ENCODE measurements around the gene MTFR2. TPM values are rescaled to one million over a fixed set of nuclear protein-coding genes. Genes with fewer than 3 reads are reported as not detected.

The MTFR2 gene
- polyA plus RNA-seq, 3 donors = 0.41 to 0.79 (median 0.60) TPM

DNA sequence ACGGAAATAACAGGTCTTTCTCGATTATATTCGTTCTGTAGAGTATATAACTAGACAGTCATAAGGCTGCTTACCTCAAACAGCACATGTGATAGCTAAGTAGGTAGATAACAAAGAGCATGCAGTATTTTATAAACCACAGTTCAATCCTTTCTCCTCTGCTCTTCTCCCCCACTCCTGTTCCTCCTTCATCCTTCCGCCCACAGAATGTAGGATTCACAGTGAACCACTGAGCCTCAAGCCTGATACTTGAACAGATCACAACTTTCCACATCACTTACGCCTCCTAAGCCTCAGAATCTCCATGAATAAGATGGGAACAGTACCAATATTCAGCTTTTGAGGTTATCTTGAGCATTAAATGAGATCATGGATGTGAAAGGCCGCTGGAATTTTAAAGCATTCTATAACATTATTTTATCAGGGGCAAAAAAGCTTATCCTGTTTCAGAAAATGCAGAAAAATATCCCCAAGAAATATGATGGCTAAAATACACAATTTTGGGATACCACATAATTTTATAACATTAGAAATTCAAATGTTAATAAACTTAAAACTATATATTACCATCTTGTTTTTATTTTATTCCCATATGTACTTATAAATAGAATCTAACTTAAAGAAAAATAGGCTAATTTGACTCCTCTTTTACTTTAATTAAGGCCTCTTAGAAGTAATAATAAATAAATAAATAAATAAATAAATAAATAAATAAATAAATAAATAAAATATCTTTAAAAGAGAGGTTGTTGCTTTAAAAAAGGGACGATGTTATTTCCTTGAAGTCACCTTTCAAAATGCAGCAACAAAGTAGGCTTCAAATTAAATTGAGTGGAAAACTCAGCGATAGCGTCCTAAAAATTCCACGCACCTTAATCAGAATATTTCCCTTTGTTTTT, 33.4 kb downstream of the MTFR2 start:
- Histone ChIP-seq H3K27ac (ENCODE audit: low read depth in 1 of 2, low read length in 2 of 2) (no peak overlapping the region), H3K9ac (ENCODE audit: insufficient read depth, low read length, poor library complexity, severe bottlenecking) (no peak overlapping the region), H3K4me1 (ENCODE audit: control insufficient read depth in 1 of 2, insufficient read depth in 2 of 2, low read length in 2 of 2) (peaks cover 12 to 13% of the 10 kb centered on the region in 2 donors), H3K9me3 (replicated peaks in 1 of 2; ENCODE audit: control insufficient read depth in 1 of 2, insufficient read depth in 1 of 2, low read length in 2 of 2) (peaks cover 0 to 8% of the 10 kb centered on the region in 2 donors), H3K79me2 (ENCODE audit: insufficient read depth, low read length) (no peaks in the 10 kb centered on the region), H3K4me3 (replicated peaks in 1 of 3; ENCODE audit: low read depth in 2 of 3, low read length in 3 of 3) (no peak overlapping the region), H3K27me3 (ENCODE audit: control insufficient read depth in 2 of 2, insufficient read depth in 2 of 2, low read length in 2 of 2) (no peaks in the 10 kb centered on the region), H4K20me1 (ENCODE audit: insufficient read depth, low read length) (no peaks in the 10 kb centered on the region), H3K36me3 (replicated peaks in 1 of 2; ENCODE audit: control insufficient read depth in 1 of 2, insufficient read depth in 2 of 2, low read length in 2 of 2) (no peaks in the 10 kb centered on the region), H2AFZ (ENCODE audit: insufficient read depth, low read depth, low read length, poor library complexity, severe bottlenecking) (no peak overlapping the region), H3K4me2 (replicated peaks; ENCODE audit: extremely low read depth, low read length, poor library complexity, severe bottlenecking) (no peak overlapping the region)
- Mint-ChIP-seq H3K27ac (peak overlapping the region in 1 of 7 donors; percentile 91), H3K9me3 (peaks cover 0 to 13% (median 9%) of the 10 kb centered on the region in 7 donors), H3K27me3 (ENCODE audit: low read depth in 3 of 3) (peaks cover 0 to 2% (median 0%) of the 10 kb centered on the region in 3 donors), H3K4me1 (peaks cover 21% of the 10 kb centered on the region), H3K4me3 (no peak overlapping the region), H3K36me3 (no peaks in the 10 kb centered on the region)
- no peak for DNase-seq
- intact Hi-C loops (cut with micrococcal nuclease) = no loop called here
- TF ChIP-seq, protein P1, sequence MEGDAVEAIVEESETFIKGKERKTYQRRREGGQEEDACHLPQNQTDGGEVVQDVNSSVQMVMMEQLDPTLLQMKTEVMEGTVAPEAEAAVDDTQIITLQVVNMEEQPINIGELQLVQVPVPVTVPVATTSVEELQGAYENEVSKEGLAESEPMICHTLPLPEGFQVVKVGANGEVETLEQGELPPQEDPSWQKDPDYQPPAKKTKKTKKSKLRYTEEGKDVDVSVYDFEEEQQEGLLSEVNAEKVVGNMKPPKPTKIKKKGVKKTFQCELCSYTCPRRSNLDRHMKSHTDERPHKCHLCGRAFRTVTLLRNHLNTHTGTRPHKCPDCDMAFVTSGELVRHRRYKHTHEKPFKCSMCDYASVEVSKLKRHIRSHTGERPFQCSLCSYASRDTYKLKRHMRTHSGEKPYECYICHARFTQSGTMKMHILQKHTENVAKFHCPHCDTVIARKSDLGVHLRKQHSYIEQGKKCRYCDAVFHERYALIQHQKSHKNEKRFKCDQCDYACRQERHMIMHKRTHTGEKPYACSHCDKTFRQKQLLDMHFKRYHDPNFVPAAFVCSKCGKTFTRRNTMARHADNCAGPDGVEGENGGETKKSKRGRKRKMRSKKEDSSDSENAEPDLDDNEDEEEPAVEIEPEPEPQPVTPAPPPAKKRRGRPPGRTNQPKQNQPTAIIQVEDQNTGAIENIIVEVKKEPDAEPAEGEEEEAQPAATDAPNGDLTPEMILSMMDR (IDR thresholded peaks at IDR 0.05) = no peak
- 100% methylated on average over 1 of the region's 10 CpGs for WGBS (ENCODE audit: insufficient coverage)

DNA sequence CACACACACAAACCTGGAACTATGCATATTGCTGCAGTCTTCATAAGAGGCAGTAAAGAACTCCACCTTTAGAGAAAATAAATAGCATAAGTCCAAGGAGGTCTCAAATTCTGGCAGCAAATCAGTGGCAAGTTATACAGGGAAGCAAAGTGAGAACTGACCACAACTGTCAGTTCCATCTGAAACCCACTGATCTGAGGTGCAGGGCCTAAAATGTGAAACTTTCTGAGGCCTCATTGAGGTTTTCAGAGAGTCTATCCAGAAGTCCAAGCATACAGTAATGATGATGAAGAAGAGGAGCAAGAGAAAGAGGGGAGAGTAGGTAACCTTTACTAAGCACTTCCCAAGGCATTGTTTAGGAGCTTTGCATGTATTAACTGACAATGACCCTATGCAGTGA, 36.3 kb downstream of the MTFR2 start:
- peaks cover 0 to 2% (median 0%) of the 10 kb centered on the region in 3 donors for H3K27me3 Mint-ChIP-seq (ENCODE audit: low read depth in 3 of 3)
- intact Hi-C loops (cut with micrococcal nuclease) = no loop called here
- peaks cover 12 to 13% of the 10 kb centered on the region in 2 donors for H3K4me1 ChIP-seq (ENCODE audit: control insufficient read depth in 1 of 2, insufficient read depth in 2 of 2, low read length in 2 of 2)
- no peak overlapping the region for H3K9ac ChIP-seq (ENCODE audit: insufficient read depth, low read length, poor library complexity, severe bottlenecking)
- no peak overlapping the region for H3K4me2 ChIP-seq (replicated peaks; ENCODE audit: extremely low read depth, low read length, poor library complexity, severe bottlenecking)
- H3K36me3 Mint-ChIP-seq = no peaks in the 10 kb centered on the region
- H3K27ac ChIP-seq (ENCODE audit: low read depth in 1 of 2, low read length in 2 of 2) = no peak overlapping the region
- TF ChIP-seq, protein P1 (IDR thresholded peaks at IDR 0.05) = no peak
- H3K9me3 ChIP-seq (replicated peaks in 1 of 2; ENCODE audit: control insufficient read depth in 1 of 2, insufficient read depth in 1 of 2, low read length in 2 of 2) = no peaks in the 10 kb centered on the region
- H4K20me1 ChIP-seq (ENCODE audit: insufficient read depth, low read length) = no peaks in the 10 kb centered on the region
- H3K36me3 ChIP-seq (replicated peaks in 1 of 2; ENCODE audit: control insufficient read depth in 1 of 2, insufficient read depth in 2 of 2, low read length in 2 of 2) = no peaks in the 10 kb centered on the region
- no peaks in the 10 kb centered on the region for H3K79me2 ChIP-seq (ENCODE audit: insufficient read depth, low read length)
- H3K27me3 ChIP-seq (ENCODE audit: control insufficient read depth in 2 of 2, insufficient read depth in 2 of 2, low read length in 2 of 2) = no peaks in the 10 kb centered on the region
- H3K4me1 Mint-ChIP-seq = peaks cover 21% of the 10 kb centered on the region
- no peak overlapping the region for H2AFZ ChIP-seq (ENCODE audit: insufficient read depth, low read depth, low read length, poor library complexity, severe bottlenecking)
- no peak overlapping the region for H3K27ac Mint-ChIP-seq
- peaks cover 0 to 5% (median 0%) of the 10 kb centered on the region in 7 donors for H3K9me3 Mint-ChIP-seq
- H3K4me3 Mint-ChIP-seq = no peak overlapping the region
- no peak overlapping the region for H3K4me3 ChIP-seq (replicated peaks in 1 of 3; ENCODE audit: low read depth in 2 of 3, low read length in 3 of 3)
- no peak for DNase-seq
